GM11168 (cell line): Measurements from ENCODE around the gene SALL1.

Experiments used
- in situ Hi-C: fragments of 300-500 bp; cut with MboI; formaldehyde crosslinking; loops from one replicate; pipeline ENCODE4 v1.12.0; 2022; ENCODE audit warnings: low sequenced_read_pairs; ENCODE audit not compliant: unreplicated experiment

SALL1 gene

GRCh38 chr16:51150888-51151320 is at the start of gene SALL1:
Gene SALL1, minus strand, starts transcription at chr16:51151270. Its CDS starts 29 bp downstream, at chr16:51151241.
- in situ Hi-C loops, result no loop called here

DNA sequence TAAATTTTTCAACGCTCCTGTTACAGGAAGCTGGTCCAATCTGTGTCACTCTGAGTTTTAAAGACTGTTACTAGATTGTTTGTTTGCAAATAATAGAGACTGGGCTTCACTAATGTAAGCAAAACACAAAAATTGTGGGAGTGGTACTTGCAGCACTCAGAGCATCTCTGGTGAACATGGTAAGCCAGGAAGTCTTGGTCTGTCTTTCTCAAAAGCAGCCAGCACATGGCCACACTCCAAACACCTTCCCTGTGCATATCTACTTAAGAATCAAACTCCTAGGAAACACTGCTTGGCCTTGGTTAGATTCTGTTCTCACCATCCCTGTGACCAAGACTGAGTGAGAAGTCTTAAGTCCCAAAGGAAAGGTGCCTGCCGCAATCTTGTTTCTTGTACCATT is 49.7 kb upstream of the SALL1 start:
- in situ Hi-C loops, result no loop called here

DNA sequence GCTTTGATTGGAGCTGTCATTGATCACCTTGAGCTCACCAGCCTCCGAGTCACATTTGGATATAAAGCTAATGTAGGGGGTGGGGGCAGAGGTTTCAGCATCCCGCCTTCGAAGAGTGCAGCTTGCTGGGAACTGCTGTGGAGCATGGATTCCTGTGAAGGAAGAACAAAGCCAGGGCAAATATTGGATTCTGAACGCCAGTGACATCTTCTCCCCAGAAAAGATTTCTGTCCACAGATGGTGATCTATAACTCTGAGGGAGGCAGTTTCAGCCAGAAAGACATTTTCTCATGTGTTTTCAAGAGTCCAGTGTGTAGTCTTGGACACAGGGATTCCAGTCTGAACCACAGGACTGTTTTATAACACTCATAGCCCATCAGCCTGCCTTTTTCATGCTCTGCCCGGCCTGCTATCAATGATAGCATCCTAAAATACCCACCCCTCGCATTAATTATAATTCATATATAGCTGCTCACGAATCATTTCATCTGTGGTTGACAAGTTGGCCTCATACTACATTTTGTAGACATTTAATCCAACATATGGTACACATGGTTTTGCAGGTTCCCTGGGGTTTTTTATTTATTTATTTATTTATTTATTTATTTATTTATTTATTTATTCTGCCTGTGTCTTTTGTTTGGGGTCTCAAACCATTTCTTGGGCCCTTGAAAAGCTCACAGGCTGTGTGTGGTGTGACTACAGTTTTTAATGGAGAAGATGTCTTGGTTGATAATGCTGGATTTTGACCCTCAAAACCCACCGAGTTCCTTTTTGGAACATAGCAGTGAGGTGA is 47.1 kb upstream of the SALL1 start:
- in situ Hi-C loops, result no loop called here

DNA sequence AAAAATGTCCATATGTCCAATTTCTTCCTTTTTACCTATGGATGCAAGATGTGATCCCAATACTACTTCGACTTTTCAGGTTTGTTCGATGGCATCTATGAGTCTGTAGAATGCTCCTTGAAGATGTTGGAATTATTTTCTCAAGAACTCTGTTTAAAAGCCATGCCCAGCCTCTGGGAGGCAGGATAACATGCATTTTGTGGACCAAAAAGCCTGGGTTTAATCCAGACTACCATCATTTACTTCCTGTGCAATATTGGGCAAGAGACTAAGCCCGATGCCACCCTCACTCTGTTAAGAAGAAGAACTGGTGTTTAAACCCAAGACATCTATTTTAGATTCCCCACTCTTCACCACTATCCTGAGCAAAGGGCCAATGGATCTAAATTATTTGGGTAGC is 42.8 kb upstream of the SALL1 start:
- in situ Hi-C loops, result no loop called here

DNA sequence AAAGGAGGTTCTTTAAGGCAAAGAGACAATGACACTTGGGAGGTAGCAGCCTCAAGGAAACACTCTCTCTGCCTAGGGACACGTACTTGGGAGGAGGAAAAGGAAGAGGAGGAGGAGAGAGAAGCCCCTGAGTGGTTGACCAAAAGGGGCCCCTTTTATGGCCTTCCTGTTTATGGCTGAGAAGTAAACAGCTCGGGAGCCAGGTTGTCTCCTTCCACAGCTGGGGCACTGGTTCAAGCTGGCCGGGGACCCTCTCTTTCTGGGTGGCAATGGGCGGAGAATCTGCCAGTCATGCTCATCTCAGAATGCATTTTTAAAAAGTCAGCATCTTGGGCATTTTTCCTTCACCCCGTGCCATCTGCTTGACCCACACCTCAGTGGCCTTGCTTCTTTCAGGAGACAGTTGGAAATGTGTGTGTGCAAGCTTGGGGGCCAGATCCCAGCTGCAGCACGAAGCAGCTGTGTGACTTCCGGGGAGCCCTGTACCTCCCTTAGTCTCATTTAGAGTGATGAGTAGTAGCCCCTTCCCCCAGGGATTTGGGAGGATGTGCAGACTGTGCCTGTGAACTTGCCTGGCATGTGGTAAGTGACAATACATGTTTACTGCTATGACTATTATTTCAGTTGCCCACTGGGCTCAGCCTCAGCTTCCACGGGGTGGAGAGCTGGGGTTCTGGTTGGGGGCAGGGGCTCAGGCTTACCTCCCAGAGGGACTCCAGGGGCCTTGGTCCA is 33.8 kb upstream of the SALL1 start:
- in situ Hi-C loops, result no loop called here

DNA sequence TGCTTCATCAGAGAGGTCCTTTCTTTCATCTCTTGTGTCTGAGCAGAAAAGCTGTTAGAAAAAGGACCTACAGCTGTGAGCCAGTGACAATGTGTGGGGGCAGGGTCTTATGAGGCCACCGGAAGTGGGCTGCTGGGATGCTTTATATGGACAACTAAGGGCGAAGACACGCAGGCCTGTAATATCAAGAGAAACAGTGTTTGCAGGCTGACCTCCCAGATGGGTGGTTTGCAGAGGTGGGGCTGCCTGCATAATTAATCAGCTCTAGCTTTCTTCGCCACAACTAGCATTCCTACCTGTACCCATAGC is 30.4 kb upstream of the SALL1 start:
- in situ Hi-C loops, result no loop called here

DNA sequence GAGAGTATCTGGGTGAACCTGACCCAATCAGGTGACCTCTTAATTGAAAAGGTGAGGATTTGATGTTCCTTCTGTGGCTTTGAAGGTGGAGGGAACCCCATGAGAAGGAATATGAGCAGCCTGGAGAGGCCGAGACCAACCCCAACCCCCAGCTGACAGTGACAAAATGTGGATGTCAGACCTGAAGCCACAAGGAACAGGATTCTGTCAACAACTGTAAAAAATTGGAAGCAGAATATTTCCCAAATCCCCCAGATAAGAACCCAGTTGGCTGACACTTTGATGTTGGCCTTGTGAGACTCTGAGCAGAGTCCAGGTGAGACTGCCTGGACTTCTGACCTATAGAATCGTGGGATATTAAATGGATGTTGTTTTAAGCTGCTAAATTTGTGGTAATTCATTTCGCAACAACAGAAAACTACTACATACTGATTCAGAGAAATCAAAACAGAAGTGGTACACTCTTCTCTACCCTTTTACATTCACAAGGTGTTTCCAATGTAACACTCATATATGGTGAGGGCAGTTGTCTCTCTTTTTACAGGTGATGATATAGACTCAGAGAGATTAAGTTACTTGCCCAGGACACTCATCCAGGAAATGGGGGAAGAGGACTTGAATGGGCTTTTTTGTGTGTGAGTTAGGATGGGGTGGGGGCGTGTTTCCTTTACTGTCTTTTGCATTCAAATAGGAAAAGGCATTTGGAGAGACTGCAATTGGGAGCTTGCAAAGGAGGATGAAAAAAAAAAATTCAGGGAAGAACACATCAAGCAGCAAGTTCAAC is 29.8 kb upstream of the SALL1 start:
- in situ Hi-C loops, result no loop called here

DNA sequence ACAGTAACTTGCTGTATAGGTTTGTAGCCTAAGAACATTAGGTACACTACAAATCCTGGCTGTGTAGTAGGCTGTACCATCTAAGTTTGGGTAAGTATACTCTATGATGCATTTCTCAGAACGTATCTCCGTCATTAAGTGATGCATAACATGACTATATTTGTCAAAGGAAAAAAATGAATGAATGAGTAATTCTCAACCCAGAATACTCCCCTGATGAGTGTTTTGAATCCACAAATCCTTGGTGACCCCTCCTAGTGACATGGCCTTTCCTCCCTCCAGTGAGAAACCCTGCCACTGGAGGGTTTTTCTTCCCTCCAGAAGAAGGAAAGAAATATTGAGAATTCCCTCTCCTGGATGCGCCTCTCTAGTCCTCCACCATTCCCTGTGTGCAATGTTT is 24.0 kb upstream of the SALL1 start:
- in situ Hi-C loops, result no loop called here

GRCh38 chr16:51172368-51172767 is 21.3 kb upstream of the SALL1 start:
- in situ Hi-C loops, result no loop called here

DNA sequence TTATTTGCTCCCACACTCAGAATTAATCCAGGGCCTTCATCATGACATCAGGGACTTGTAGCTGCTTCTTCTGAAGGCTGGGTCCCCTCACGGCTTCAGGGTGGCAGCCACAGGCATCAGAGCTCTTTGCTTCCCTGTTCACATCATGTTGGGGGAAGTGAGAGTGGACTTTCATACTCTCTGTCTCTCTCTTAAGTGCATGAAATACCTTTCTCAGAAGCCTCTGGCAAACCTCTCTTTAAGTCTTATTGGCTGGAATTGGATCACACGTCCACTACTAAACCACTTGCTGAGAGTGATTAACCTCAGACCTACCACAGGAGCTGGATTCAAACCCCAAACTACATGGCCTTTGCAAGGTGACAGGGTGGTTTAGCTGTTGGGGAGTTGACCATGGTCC is 17.7 kb upstream of the SALL1 start:
- in situ Hi-C loops, result no loop called here

- in situ Hi-C loops, result no loop called here
Observed at GRCh38 chr16:51167170-51167895, 16.3 kb upstream of the SALL1 start.

DNA sequence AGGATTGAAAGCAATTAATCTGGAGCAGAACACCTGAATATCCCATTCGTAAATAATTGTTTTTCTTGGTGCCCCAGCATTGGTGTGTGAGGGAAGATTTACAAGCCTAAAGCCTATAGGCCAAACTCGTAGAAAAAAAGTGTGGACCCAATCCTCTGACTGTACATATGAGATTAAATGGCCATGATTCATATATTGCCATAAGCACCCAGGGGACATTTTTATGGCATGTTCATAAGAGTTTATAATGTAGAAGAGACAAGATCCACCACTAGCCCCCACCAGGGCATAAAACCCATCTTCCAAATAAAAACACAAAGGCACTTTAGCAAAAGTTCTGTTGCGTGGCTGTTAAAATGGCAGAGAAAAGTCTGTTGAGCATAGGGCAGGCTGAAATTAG is 15.5 kb upstream of the SALL1 start:
- in situ Hi-C loops, result no loop called here

GRCh38 chr16:51166091-51166490 is 15.0 kb upstream of the SALL1 start:
- in situ Hi-C loops, result no loop called here

DNA sequence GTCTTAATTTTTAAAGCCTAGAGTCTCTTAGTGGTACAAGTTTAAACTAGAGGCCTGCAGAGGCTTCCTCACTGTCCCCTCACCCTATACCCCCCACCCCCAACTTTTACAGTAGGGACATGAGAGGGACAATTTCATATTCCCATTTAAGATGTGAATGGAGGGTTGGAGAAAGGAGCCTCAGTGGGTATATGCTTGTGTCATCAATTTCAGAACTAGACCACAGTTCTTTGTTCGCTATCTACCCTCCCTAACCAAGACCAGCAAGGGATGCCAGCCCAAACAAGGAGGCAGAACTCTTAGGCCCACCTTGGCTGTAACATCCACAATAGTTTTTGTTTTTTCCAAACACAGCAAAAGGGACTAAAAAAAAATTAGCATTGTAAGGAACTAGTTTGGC is 14.0 kb upstream of the SALL1 start:
- in situ Hi-C loops, result no loop called here

DNA sequence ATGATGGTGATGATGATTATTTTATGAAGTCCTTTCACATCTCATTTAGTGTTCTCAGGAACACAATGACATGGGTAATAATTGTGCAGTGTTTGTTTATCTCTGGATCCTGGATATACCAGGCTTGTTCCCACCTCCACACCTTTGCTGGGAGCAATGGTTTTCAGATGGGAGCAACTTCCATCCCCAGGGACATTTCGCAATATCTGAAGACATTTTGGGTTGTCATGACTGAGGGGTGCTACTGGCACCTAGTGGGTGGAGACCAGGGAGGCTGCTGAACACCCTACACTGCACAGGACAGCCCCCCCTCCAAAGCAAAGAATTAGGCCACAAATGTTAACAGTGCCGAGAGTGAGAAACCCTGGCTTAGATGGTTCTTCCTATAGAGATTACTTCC is 13.5 kb upstream of the SALL1 start:
- in situ Hi-C loops, result no loop called here

DNA sequence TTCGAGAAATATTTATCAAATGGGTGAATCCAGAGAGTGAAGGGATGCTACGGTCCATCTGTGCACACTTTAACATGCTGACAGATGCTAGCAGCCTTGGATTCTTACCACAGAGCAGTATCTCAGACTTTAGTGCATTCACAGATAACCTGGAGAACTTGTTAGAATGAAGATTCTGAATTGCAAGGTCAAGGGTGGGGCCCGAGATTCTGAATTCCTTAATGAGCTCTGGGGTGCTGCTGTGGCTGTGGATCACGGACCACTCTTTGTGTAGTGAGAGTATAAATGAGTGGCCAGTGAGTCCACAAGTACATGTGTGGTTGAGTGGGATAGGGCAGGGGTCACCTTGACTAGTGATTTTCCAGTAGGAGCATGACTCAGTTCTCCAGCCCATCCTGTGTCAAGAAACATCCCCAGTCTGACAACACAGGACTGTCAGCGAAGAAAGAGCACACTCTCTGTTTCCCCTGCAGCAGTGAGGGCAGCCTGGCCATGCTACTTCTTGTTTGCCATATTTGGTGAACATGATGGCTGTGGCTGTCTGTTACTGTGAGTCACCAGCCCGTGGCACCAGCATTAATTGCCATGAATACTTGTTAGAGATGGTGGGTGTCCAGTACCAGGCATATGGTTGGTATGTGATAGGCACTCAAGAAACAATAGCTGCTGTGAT is 13.0 kb upstream of the SALL1 start:
- in situ Hi-C loops, result no loop called here

DNA sequence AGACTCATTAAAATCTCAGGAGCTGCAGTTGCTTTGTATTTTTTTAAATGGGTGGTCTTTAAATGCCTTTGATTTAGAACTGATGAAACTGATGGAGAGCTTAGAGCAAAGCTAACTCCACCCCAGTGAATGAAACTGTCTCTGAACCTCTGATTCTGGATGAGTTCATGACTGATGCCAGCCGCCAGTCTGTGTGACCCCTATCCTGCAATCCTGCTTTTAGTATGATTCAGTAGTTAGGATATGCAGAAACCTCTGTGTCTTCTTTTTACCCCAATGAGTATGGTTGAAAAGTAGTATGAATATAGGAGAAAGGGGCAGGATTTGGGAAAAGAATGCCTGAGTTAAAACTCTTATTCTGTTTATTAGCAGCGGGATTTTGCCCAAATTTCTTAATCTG is 12.3 kb upstream of the SALL1 start:
- in situ Hi-C loops, result no loop called here

DNA sequence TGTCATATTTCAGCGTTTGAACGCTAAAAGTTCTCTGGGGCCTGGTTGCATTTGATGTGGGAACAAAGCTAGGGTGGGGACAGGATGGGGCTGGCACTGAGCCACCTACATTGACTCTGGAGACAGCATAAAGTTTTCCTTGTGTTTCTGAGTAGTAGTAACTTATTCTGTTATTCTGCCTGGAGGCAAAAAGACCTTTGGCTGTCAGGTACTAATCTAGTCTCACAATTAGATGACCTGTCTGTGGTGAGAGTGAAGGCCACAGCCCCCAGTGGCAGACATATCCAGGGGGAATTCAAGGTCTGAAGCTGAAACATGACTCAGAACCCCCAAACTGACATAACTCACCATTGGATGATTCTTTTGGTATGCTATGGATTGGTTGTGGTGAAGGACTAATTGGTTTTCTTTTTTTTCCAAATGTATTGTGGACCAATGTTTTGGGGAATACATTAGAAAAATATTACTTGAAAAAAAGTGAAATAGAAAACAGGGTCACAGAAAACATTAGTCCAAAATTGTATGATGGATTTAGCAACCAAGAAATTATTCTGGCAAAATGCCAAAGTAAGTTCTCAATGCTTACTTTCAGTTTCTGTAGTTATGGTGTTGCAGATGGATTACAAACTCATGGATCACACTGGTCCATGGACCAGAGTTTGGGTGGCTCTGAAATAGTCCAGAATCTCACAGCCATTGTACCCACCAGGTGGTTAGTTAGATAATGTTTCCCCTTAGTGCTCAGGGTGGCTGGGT is 10.5 kb upstream of the SALL1 start:
- in situ Hi-C loops, result no loop called here

DNA sequence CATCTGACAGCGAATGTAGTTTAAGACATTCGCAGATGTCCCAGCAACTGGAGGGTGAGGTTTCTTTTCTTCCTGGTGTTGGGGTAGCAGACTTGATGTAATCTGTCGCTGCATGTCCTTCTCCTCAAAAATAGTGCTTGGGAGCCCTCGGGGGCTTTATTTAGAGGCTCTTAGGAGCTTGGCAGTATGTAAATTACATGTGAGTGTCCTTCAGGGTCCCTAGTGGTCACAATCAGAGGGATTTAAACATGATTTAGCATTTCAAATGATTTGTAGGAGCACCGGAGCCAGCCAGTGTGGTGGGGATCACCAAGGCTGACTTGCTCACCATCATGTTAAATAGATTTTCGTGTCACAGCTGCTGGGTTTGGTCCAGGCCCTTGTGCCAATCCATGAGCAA is 8.8 kb upstream of the SALL1 start:
- in situ Hi-C loops, result no loop called here
